HUES64 (cell line): ENCODE results near the gene ZNF407.

Experiments
- H3K27ac ChIP-seq: 2 replicates; pipeline ENCODE4 v1.7.0; 2013; ENCODE audit warnings: low read depth, low read length, inconsistent platforms
- H3K27me3 ChIP-seq: 2 replicates; pipeline ENCODE4 v1.6.1; 2013; ENCODE audit warnings: mild to moderate bottlenecking, low read length; ENCODE audit not compliant: insufficient read depth
- H3K36me3 ChIP-seq: 2 replicates; pipeline ENCODE4 v1.6.1; 2013; ENCODE audit warnings: mild to moderate bottlenecking, low read length; ENCODE audit not compliant: insufficient read depth
- H3K4me1 ChIP-seq: 2 replicates; pipeline ENCODE4 v1.6.1; 2013; ENCODE audit warnings: mild to moderate bottlenecking, low read length, moderate library complexity; ENCODE audit not compliant: insufficient read depth
- H3K4me3 ChIP-seq: 2 replicates; pipeline ENCODE4 v1.5.1; 2013; ENCODE audit warnings: mild to moderate bottlenecking, low read length, moderate library complexity
- H3K9ac ChIP-seq: 2 replicates; pipeline ENCODE4 v1.6.1; 2013; ENCODE audit warnings: mild to moderate bottlenecking, low read depth, low read length
- H3K9me3 ChIP-seq: 2 replicates; pipeline ENCODE4 v1.6.1; 2013; ENCODE audit warnings: low read depth, low read length; ENCODE audit not compliant: insufficient read depth
- WGBS: fragments of 150-250, 120-280 bp; methylation state at CpG from one replicate; pipeline ENCODE4 v1.1.7; 2013; ENCODE audit warnings: missing lambda C conversion rate; 5-methylcytosine and 5-hydroxymethylcytosine counted together

Gene ZNF407

DNA sequence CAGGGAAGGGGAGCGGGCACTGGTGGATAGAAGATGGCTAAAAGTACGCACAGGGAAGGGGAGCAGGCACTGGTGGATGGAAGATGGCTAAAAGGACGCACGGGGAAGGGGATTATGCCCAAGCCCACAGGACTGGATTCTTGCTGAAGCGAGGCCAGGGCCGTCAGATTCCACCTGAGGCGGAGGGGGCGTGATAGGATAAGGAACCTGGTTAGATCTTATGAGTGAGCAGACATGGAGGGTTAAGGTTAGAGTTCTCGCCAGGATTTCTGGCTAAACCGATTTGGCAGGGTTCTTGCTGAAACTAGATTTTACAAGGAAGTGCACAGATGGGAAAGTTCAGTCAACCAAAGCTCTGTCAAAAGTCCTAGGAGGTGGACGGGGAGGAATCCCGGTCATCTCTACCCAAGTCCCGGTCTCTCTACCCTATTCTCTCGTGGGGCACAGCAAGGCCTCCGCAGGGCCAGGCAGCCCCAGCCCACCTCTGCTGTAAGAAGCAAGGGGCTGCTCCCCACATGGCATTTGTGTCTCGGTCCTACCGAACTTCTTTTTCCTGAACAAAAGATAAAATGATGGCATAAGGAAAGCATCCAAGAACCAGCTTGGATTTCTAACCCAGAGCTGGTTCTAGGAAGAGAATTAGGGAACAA, 470.5 kb downstream of the ZNF407 start:
- Histone ChIP-seq H3K9ac (no peak overlapping the region), H3K27me3 (no peaks in the 10 kb centered on the region), H3K27ac (no peak overlapping the region), H3K4me3 (no peak overlapping the region), H3K4me1 (no peaks in the 10 kb centered on the region; the same call in 1 of the 2 replicates), H3K36me3 (no peaks in the 10 kb centered on the region), H3K9me3 (no peaks in the 10 kb centered on the region)
- 89% methylated on average over 17 of the region's 17 CpGs for WGBS

DNA sequence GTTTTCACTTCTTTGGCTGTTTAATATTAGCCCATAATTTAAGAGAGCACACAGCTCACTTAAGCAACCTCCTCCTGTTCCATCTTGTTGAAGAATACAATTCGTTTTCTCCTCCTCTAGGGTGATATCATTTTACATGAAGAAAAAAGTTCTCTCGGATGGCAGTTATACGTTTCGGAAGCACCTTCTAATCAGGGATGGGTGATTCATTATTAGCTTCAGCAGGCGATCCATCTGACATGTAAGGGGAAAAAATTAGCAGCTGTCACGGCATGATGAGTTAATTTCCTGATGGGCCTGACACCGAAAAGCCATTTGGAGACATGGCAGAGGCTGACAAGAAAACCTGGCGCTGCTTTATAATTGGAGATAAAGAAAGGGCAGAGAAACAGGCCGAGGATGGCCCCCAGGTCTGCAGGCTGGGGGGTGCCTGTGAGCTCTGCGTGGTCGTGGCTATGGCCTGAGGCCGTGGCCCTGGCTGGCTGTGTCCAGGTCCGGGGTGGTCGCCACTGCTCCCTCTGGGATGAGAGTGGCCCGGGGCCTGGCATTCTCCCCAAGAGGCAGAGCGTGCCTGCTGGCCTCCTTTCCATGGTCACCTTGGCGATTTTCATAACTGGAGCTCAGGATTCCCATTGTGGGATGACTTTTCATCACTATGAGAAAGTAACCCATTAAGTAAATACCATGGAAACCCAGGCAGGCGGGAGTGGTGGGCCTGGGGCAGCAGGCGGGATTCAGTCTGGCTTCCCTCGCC, 471.2 kb downstream of the ZNF407 start:
- H3K27ac ChIP-seq: no peak overlapping the region

DNA sequence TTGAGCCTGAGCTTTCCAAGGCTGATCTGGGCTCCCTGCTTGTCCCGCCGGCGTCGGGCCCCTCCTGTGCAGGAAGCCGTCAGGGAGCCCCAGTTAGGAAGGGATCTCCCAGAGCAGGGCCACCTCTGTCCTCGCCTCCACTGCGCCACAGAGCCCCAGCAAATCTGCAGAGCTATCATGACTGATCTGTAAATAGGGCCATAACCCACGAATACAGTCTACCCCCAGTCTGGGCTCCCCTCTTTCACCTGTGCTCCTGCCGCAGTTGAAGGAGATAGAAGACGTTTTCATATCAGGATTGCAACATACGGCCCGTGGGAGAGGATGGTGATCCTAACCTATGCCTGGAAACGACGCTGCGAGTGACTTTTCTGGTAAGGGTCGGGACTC, 472.6 kb downstream of the ZNF407 start:
- Histone ChIP-seq H3K27ac (no peak overlapping the region), H3K4me3 (no peak overlapping the region), H3K27me3 (no peaks in the 10 kb centered on the region)

More for the DNA sequence above, 471.2 kb downstream of the ZNF407 start:
- H3K27me3 ChIP-seq: no peaks in the 10 kb centered on the region
- no peaks in the 10 kb centered on the region for H3K9me3 ChIP-seq
- H3K36me3 ChIP-seq: no peaks in the 10 kb centered on the region
- WGBS: 95% methylated on average over 20 of the region's 20 CpGs
- H3K4me3 ChIP-seq: no peak overlapping the region
- no peaks in the 10 kb centered on the region; the same call in 1 of the 2 replicates for H3K4me1 ChIP-seq
- H3K9ac ChIP-seq: no peak overlapping the region

DNA sequence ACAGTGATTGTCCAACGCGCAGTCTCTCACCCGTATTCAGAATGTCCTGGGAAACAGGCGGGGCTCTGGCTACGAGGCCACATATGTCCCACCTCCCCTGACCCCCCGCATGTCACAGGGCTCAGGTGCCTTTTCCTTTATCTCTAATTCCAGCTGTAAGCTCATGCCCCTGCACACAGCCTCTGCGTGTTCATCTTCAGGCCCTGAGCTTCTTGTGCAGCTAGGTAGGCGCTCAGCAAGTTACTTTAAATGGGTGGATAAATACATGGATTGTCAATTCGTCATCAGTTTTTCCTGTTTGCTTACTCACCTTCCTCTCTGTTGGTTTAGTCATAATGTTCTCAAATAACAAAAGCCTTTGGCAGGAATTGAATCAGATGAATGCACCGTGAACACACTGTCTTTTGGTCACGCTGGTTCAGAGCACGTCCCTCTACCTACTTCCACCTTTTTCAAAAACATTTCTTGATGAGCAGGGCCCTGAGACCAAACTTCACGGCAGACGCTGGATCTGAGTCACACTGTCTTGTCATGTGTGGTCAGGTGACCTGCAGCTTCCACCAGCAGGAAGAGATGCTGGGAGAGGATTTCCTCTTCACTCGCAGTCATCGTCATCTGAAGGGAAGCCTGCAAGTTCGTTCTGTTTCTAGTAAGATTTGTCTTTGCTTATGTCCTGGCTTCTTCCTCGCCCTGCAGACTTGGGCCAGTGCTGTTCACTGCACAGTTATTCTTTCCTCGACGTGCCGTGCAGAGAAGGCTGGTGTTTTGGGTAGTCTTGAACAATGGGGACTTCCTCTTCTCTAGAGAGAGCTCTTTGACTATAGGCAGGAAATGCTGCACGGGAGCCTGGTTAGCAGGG, 473.2 kb downstream of the ZNF407 start:
- no peaks in the 10 kb centered on the region; the same call in 1 of the 2 replicates for H3K4me1 ChIP-seq
- no peak overlapping the region for H3K4me3 ChIP-seq
- no peak overlapping the region for H3K27ac ChIP-seq
- no peaks in the 10 kb centered on the region for H3K36me3 ChIP-seq
- 87% methylated on average over 22 of the region's 22 CpGs for WGBS
- no peak overlapping the region for H3K9ac ChIP-seq
- no peaks in the 10 kb centered on the region for H3K9me3 ChIP-seq
- no peaks in the 10 kb centered on the region for H3K27me3 ChIP-seq

More for the DNA sequence above, 472.6 kb downstream of the ZNF407 start:
- Histone ChIP-seq H3K36me3 (no peaks in the 10 kb centered on the region), H3K9ac (no peak overlapping the region), H3K4me1 (no peaks in the 10 kb centered on the region; the same call in 1 of the 2 replicates), H3K9me3 (no peaks in the 10 kb centered on the region)
- WGBS: 95% methylated on average over 16 of the region's 16 CpGs

DNA sequence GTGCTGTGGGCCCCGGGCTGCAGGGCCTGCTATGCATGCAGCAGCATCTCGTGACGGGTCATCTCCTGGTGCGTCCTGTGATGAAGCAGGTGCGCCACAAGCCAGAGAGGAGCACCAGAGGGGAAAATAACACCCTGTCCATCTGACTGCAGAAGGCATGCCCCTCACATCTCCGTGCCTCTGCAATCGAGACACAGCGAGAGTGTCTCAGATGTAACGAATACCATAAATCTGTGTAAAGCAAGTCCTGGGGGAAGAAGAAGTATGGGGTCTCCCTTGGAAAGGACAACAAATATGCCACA, 473.8 kb downstream of the ZNF407 start:
- Histone ChIP-seq H3K36me3 (no peaks in the 10 kb centered on the region), H3K4me3 (no peak overlapping the region), H3K4me1 (no peaks in the 10 kb centered on the region; the same call in 1 of the 2 replicates), H3K27ac (no peak overlapping the region), H3K27me3 (no peaks in the 10 kb centered on the region), H3K9me3 (no peaks in the 10 kb centered on the region), H3K9ac (no peak overlapping the region)
- WGBS: 92% methylated on average over 9 of the region's 9 CpGs

DNA sequence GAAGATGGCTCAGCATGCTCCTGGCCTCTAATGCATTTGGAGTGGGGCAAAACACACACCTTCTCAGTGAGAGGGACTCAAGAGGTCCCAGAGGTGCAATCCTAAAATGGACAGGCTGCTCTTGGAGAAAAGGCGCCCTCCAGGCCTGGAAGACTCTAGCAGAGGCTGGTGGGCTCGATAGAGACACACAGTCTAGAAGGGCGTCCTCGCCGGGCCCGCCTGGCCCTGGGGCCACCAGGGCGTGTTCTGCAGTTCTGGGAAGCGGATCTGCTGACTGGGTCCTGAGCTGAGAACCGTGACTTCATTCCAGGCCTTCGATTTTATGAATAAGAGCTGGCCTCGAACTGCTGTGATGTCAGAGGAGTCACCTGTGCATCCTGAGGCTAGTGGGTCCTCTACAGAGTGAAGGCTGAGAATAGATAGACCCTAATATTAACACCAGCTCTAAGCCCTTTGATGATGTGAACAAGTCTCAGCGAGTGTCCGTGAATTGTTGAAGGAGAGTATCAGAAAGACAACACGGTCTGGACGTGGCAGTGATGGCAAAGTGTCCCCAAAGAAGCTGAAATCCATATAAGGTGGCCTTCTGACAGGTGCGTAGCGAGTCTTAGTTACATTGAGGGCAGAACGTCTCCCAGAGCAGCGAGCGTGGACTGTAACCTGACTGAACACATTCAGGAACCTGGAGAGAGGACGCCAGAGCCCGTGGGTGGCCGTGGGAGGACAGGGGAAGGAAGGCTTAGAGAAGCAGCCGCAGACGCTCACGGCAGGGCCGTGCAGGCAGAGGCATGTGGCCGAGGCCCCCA, 474.4 kb downstream of the ZNF407 start:
- Histone ChIP-seq H3K36me3 (no peaks in the 10 kb centered on the region), H3K4me3 (no peak overlapping the region), H3K4me1 (no peaks in the 10 kb centered on the region; the same call in 1 of the 2 replicates), H3K27me3 (no peaks in the 10 kb centered on the region), H3K27ac (no peak overlapping the region), H3K9me3 (no peaks in the 10 kb centered on the region), H3K9ac (no peak overlapping the region)
- 96% methylated on average over 28 of the region's 28 CpGs for WGBS

DNA sequence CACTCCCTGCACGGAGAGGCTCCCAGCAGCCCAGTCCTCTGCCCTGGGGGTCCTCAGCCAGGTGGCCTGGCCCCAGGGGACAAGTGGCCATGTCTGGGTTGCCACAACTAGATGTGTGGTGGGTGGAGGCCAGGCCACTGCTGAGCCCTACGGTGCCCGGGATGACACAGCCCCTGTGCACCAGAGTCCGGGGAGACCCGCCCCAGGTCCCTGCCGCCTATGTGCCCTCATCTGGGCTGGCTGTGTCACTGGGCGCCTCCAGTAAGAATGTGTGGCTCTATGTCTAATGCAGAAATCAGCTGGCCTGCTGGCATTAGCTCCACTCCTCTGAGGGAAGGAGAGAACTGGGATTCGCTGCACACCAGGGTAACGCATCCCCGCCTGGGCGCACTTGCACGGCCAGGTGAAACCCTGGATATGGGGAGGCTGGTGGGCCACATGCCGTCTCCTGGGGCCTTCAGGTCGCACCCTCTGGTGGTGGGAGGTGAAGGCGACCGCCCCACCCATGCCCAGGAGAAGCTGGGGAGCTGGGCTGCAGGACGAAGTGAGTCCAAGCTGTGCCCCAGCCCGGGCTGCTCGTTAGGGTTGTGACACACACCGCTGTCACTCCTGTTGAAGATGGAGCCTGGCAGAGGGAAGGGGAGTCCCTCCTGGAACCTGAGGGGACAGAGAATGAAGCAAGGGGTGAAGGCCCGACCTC, 475.2 kb downstream of the ZNF407 start:
- Histone ChIP-seq H3K9ac (no peak overlapping the region), H3K9me3 (0 out of 2 replicates have a peak, but pooled peaks cover 2% of the 10 kb centered on the region), H3K4me1 (no peaks in the 10 kb centered on the region; the same call in 1 of the 2 replicates), H3K36me3 (no peaks in the 10 kb centered on the region), H3K27me3 (no peaks in the 10 kb centered on the region), H3K4me3 (no peak overlapping the region), H3K27ac (no peak overlapping the region)
- WGBS: 94% methylated on average over 21 of the region's 21 CpGs

DNA sequence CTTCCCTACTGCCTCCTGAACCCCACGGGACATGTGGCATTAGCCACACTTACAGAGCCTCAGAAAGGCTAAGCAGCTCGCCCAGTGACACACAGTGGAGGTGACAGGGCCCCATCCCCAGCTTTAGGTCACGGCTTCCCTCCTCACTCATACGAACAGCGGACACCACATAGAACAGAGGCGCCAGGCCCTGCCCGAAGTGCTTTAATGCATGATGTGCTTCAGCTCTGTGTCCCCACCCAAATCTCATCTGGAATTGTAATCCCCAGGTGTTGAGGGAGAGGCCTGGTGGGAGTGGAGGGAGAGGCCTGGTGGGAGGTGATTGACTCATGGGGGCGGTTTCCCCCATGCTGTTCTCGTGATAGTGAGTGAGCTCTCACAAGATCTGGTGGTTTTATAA, 476.0 kb downstream of the ZNF407 start:
- no peak overlapping the region for H3K4me3 ChIP-seq
- H3K9me3 ChIP-seq: 0 out of 2 replicates have a peak, but pooled peaks cover 7% of the 10 kb centered on the region
- H3K36me3 ChIP-seq: no peaks in the 10 kb centered on the region
- H3K27me3 ChIP-seq: no peaks in the 10 kb centered on the region
- no peaks in the 10 kb centered on the region; the same call in 1 of the 2 replicates for H3K4me1 ChIP-seq
- no peak overlapping the region for H3K27ac ChIP-seq
- H3K9ac ChIP-seq: no peak overlapping the region
- WGBS: 95% methylated on average over 8 of the region's 9 CpGs

DNA sequence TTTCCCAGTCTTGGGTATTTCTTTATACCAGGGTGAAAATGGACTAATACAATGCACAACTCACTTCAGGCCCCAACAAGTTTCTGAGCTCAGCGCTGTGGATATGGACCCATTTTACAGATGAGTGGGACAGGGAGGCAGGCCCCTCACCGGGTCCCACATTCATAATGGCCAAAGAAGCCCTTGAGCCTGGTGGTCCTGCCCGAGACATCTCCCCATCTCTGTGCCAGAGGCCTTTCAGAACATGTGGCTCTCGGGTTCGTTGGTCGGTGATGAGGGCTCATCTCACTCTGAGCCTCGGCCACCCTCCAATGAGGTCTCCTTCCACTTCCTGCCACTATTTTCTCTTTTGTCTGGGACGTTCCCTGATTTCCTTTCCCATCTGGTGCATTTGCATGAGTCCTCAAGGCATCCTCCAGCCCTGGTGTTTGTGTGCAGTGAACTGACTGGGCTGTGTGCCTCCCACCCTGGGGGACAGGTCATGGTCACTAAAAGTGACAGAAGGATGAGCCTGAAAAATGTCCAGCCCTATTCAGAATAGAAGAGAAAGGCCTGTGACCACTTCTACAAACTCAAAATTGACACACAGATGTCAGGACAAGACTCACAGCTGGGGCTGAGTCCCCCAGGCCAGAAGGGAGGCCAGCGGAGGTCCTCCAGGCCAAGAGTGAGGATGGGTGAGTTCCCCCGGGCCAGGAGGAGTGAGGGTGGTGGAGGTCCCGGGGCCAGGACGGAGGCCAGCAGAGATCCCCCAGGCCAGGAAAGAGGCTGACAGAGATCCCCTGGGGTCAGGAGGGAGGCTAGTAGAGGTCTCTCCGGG, 476.7 kb downstream of the ZNF407 start:
- Histone ChIP-seq H3K9ac (no peak overlapping the region), H3K9me3 (0 out of 2 replicates have a peak, but pooled peaks cover 9% of the 10 kb centered on the region), H3K27me3 (no peaks in the 10 kb centered on the region), H3K4me3 (no peak overlapping the region), H3K27ac (no peak overlapping the region), H3K36me3 (no peaks in the 10 kb centered on the region), H3K4me1 (no peaks in the 10 kb centered on the region; the same call in 1 of the 2 replicates)
- WGBS: 96% methylated on average over 13 of the region's 13 CpGs
